HL-60 (cell line): ENCODE data around the gene USP20.

Experiments used
- CTCF ChIP-seq: IDR thresholded peaks from one replicate; pipeline ENCODE4 v1.5.1; 2011; ENCODE audit warnings: low read length, control low read depth, inconsistent platforms; ENCODE audit not compliant: insufficient read depth
- GABPA ChIP-seq: IDR thresholded peaks from 2 replicates; pipeline ENCODE4 v1.6.1; 2012; ENCODE audit warnings: low read depth
- POLR2AphosphoS5 ChIP-seq: IDR thresholded peaks from 2 replicates; pipeline ENCODE4 v1.6.1; 2012; ENCODE audit warnings: low read depth
- SPI1 ChIP-seq: IDR thresholded peaks from 2 replicates; pipeline ENCODE4 v1.6.1; 2012; ENCODE audit warnings: low read depth, mild to moderate bottlenecking, borderline replicate concordance
- TF ChIP-seq, protein P1 (sequence below): IDR thresholded peaks from 2 replicates; pipeline ENCODE4 v1.6.1; 2012; ENCODE audit warnings: low read depth; ENCODE audit not compliant: insufficient replicate concordance

DNA sequence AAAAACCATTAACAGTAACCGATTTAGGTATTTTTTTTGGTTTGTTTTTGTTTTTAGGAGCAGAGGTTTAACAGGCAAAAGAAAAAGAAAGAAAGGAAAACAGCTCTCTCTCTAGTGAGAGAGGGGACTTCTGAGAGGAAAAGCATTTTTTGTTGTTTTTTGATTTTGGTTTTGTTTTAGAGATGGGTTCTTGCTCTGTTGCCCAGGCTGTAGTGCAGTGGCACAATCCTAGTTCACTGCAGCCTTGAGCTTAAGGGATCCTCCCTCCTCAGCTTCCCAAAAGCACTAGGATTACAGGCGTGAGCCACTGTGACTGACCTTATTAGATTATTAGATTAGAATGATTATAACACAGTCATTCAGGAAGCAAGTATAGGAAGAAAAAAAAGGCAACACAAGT, 10.1 kb downstream of the USP20 start:
- no peak for TF ChIP-seq CTCF
- TF ChIP-seq GABPA, result no peak
- no peak for TF ChIP-seq POLR2AphosphoS5
- TF ChIP-seq, protein P1, sequence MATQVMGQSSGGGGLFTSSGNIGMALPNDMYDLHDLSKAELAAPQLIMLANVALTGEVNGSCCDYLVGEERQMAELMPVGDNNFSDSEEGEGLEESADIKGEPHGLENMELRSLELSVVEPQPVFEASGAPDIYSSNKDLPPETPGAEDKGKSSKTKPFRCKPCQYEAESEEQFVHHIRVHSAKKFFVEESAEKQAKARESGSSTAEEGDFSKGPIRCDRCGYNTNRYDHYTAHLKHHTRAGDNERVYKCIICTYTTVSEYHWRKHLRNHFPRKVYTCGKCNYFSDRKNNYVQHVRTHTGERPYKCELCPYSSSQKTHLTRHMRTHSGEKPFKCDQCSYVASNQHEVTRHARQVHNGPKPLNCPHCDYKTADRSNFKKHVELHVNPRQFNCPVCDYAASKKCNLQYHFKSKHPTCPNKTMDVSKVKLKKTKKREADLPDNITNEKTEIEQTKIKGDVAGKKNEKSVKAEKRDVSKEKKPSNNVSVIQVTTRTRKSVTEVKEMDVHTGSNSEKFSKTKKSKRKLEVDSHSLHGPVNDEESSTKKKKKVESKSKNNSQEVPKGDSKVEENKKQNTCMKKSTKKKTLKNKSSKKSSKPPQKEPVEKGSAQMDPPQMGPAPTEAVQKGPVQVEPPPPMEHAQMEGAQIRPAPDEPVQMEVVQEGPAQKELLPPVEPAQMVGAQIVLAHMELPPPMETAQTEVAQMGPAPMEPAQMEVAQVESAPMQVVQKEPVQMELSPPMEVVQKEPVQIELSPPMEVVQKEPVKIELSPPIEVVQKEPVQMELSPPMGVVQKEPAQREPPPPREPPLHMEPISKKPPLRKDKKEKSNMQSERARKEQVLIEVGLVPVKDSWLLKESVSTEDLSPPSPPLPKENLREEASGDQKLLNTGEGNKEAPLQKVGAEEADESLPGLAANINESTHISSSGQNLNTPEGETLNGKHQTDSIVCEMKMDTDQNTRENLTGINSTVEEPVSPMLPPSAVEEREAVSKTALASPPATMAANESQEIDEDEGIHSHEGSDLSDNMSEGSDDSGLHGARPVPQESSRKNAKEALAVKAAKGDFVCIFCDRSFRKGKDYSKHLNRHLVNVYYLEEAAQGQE, result no peak
- no peak for TF ChIP-seq SPI1
